Measurements from ENCODE around the gene CCL4L2.

DNA sequence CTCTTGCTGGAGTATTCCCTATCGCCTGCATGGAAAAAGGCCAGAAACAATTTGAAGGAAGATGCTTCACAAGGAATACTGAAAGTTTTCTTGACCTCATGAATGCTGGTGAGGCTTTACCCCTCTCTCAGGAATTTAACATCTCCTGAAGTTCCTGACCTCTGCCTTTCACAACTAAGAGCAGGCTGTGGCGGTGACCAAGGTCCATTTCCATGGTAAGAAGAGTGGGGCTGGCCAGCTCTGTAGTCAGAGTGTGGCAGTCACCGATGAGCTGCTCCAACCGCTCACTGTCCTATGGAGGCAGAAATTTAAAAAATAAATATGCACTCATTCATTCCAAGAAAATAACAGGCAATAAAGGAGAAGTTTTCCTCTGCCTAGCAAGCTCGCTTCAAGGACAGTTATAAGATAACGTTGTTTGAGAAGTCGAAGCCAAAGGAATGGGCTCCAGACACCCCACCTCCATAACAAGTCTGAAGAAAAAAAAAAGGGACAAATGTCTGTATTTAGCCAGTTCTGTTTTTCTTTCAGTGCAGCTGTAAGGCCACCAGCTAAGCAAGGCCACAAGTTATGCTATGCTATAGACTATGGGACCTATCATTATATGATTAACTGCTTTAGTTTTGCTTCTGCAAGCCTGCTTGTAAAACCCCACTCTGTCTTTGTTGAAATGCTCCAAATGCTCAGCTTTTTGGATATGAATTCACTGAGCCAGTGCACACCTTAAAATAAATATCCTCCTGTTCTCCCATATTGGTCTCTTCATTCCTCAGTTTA lies 6.0 kb upstream of the CCL4L2 start:
- TF ChIP-seq, protein P1, sequence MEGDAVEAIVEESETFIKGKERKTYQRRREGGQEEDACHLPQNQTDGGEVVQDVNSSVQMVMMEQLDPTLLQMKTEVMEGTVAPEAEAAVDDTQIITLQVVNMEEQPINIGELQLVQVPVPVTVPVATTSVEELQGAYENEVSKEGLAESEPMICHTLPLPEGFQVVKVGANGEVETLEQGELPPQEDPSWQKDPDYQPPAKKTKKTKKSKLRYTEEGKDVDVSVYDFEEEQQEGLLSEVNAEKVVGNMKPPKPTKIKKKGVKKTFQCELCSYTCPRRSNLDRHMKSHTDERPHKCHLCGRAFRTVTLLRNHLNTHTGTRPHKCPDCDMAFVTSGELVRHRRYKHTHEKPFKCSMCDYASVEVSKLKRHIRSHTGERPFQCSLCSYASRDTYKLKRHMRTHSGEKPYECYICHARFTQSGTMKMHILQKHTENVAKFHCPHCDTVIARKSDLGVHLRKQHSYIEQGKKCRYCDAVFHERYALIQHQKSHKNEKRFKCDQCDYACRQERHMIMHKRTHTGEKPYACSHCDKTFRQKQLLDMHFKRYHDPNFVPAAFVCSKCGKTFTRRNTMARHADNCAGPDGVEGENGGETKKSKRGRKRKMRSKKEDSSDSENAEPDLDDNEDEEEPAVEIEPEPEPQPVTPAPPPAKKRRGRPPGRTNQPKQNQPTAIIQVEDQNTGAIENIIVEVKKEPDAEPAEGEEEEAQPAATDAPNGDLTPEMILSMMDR (conservative IDR thresholded peaks at IDR 0.05; ENCODE audit: low read length) = no peak
- no peak for TF ChIP-seq EZH2phosphoT487 (IDR thresholded peaks at IDR 0.05; ENCODE audit: borderline replicate concordance, low read depth, low read length)

Data from OCI-LY7 (cell line).